Thyroid gland (tissue), 4 donors: Measurements from ENCODE around the gene SLC22A25.

Experiments used
- POLR2A ChIP-seq, 2 donors: fragments of 450-650 bp; IDR thresholded peaks; one replicate each; pipeline ENCODE4 v1.6.1; 2017; ENCODE audit warnings: antibody characterized with exemption in 2 of 2, mild to moderate bottlenecking in 2 of 2, moderate library complexity in 1 of 2
- TF ChIP-seq, protein P1 (sequence below), 6 experiments: fragments of 200-600 bp in 3 of 6; fragments of 450-650 bp in 3 of 6; sonication (generic) in 3 of 6; IDR thresholded peaks; one replicate each; pipeline ENCODE4 v1.5.1; 2016 to 2019; ENCODE audit warnings: antibody characterized with exemption in 6 of 6, mild to moderate bottlenecking in 2 of 6, inconsistent platforms in 1 of 6, moderate library complexity in 1 of 6

DNA sequence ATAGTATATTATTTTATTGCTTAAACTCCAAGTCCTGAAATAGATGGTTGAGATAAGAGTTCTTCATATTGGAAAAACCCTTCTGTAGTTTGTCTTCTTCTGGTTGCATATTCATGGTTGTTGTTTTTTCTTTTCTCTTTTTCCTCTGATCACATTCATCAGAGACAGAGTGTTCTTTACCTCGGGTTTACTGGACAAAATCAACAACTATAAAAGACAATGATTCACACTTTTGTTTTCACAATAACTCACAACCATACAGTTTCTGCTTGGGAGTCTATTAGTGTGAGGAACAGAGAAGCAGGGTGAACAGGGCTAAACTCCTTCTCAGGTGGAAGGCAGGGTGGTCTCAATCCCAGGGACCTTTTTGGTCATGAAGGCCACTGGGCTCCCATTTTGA is 2.6 kb upstream of the SLC22A25 start:
- TF ChIP-seq POLR2A (IDR thresholded peaks at IDR 0.05): no peak
- TF ChIP-seq, protein P1, sequence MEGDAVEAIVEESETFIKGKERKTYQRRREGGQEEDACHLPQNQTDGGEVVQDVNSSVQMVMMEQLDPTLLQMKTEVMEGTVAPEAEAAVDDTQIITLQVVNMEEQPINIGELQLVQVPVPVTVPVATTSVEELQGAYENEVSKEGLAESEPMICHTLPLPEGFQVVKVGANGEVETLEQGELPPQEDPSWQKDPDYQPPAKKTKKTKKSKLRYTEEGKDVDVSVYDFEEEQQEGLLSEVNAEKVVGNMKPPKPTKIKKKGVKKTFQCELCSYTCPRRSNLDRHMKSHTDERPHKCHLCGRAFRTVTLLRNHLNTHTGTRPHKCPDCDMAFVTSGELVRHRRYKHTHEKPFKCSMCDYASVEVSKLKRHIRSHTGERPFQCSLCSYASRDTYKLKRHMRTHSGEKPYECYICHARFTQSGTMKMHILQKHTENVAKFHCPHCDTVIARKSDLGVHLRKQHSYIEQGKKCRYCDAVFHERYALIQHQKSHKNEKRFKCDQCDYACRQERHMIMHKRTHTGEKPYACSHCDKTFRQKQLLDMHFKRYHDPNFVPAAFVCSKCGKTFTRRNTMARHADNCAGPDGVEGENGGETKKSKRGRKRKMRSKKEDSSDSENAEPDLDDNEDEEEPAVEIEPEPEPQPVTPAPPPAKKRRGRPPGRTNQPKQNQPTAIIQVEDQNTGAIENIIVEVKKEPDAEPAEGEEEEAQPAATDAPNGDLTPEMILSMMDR (IDR thresholded peaks at IDR 0.05): no peak
